OCI-LY1 (cell line): ENCODE data around the gene HSF4.

Experiments
- H2AFZ ChIP-seq: fragments of 200-600 bp; sonication (generic), shearing (Covaris generic); 2 replicates; pipeline ENCODE4 v1.6.0; 2014; ENCODE audit warnings: antibody characterized with exemption, mild to moderate bottlenecking, low read length
- H3F3A ChIP-seq: fragments of 200-600 bp; sonication (generic), shearing (Covaris generic); 2 replicates; pipeline ENCODE4 v1.6.0; 2014; ENCODE audit warnings: mild to moderate bottlenecking, antibody characterized with exemption, low read length, moderate library complexity; ENCODE audit not compliant: insufficient read depth
- H3K27ac ChIP-seq: fragments of 200-600 bp; sonication (generic); 2 replicates; pipeline ENCODE4 v1.5.1; 2014; ENCODE audit warnings: low read length, mixed run types, mild to moderate bottlenecking, low read depth; ENCODE audit not compliant: poor library complexity, severe bottlenecking
- H3K27me3 ChIP-seq: fragments of 200-600 bp; sonication (generic); 2 replicates; pipeline ENCODE4 v1.6.0; 2014; ENCODE audit warnings: antibody characterized with exemption, mild to moderate bottlenecking, low read length, moderate library complexity; ENCODE audit not compliant: insufficient read depth
- H3K36me3 ChIP-seq: fragments of 200-600 bp; sonication (generic); 2 replicates; pipeline ENCODE4 v1.6.1; 2014; ENCODE audit warnings: mild to moderate bottlenecking, antibody characterized with exemption, low read length, moderate library complexity, mixed read lengths; ENCODE audit not compliant: insufficient read depth
- H3K4me1 ChIP-seq: fragments of 200-600 bp; sonication (generic); 2 replicates; pipeline ENCODE4 v1.5.1; 2014; ENCODE audit warnings: mild to moderate bottlenecking, low read length, moderate library complexity; ENCODE audit not compliant: insufficient read depth, severe bottlenecking
- H3K4me2 ChIP-seq: fragments of 200-600 bp; sonication (generic), shearing (Covaris generic); 2 replicates; pipeline ENCODE4 v1.6.1; 2014; ENCODE audit warnings: low read length
- H3K4me3 ChIP-seq: fragments of 200-600 bp; sonication (generic); 2 replicates; pipeline ENCODE4 v1.5.1; 2014; ENCODE audit warnings: low read length, low read depth, mild to moderate bottlenecking, mixed read lengths; ENCODE audit not compliant: poor library complexity, severe bottlenecking
- H3K79me2 ChIP-seq: fragments of 200-600 bp; shearing (Covaris generic); 2 replicates; pipeline ENCODE4 v1.6.1; 2016; ENCODE audit warnings: mixed run types, low read length, mixed read lengths; ENCODE audit not compliant: insufficient read depth
- H3K9ac ChIP-seq: fragments of 200-600 bp; sonication (generic), shearing (Covaris generic); 2 replicates; pipeline ENCODE4 v1.6.1; 2014; ENCODE audit warnings: mild to moderate bottlenecking, low read length, mixed read lengths
- H3K9me2 ChIP-seq: fragments of 200-600 bp; sonication (generic), shearing (Covaris generic); 2 replicates; pipeline ENCODE4 v1.6.1; 2014; ENCODE audit warnings: low read depth, mild to moderate bottlenecking, low read length, mixed read lengths
- H3K9me3 ChIP-seq: fragments of 200-600 bp; shearing (Covaris generic); 2 replicates; pipeline ENCODE4 v1.6.1; 2014; ENCODE audit warnings: low read length, mixed read lengths
- H4K20me1 ChIP-seq: fragments of 200-600 bp; sonication (generic), shearing (Covaris generic); 2 replicates; pipeline ENCODE4 v1.6.0; 2016; ENCODE audit warnings: mild to moderate bottlenecking, low read length; ENCODE audit not compliant: insufficient read depth
- CTCF ChIP-seq: fragments of 200-600 bp; sonication (generic), shearing (Covaris generic); IDR thresholded peaks from 2 replicates; pipeline ENCODE4 v1.5.1; 2017; ENCODE audit warnings: mild to moderate bottlenecking, antibody characterized with exemption, low read length, moderate library complexity, mixed read lengths
- EZH2 ChIP-seq: fragments of 200-600 bp; sonication (generic), shearing (Covaris generic); IDR thresholded peaks from 2 replicates; pipeline ENCODE4 v1.8.0; 2017; ENCODE audit warnings: borderline replicate concordance, mixed run types, mild to moderate bottlenecking, antibody characterized with exemption, low read length, moderate library complexity, mixed read lengths

The HSF4 gene

GRCh38 chr16:67191995-67192681 lies 27.6 kb downstream of the HSF4 start, which contains the start of gene E2F4:
E2F4 (plus strand) TSS chr16:67192155; CDS start chr16:67192228, 73 bp downstream.
- no peaks in the 10 kb centered on the region for H4K20me1 ChIP-seq
- no peaks in the 10 kb centered on the region for H3K9me3 ChIP-seq
- H2AFZ ChIP-seq: no peak within 1 kb of the TSS
- H3K9me2 ChIP-seq: no peaks in the 10 kb centered on the region
- peak within 1 kb of the TSS; percentile 99 for H3K4me2 ChIP-seq
- H3K36me3 ChIP-seq: peaks cover 37% of the 10 kb centered on the region
- peaks cover 16% of the 10 kb centered on the region for H3K79me2 ChIP-seq
- TF ChIP-seq CTCF (no peak), EZH2 (no peak)
- peak within 1 kb of the TSS; percentile 97 for H3K9ac ChIP-seq
- H3K4me1 ChIP-seq: peaks cover 15% of the 10 kb centered on the region
- H3K27ac ChIP-seq: no peak within 1 kb of the TSS
- H3K4me3 ChIP-seq: peak within 1 kb of the TSS; percentile 98
- no peaks in the 10 kb centered on the region for H3K27me3 ChIP-seq
- no peaks in the 10 kb centered on the region for H3F3A ChIP-seq

GRCh38 chr16:67192781-67193361 lies 28.3 kb downstream of the HSF4 start:
- Histone ChIP-seq H3K36me3 (peaks cover 45% of the 10 kb centered on the region), H3K4me2 (peak overlapping the region; percentile 99), H3K9me2 (no peaks in the 10 kb centered on the region), H3K9me3 (no peaks in the 10 kb centered on the region), H3K27me3 (no peaks in the 10 kb centered on the region), H3K79me2 (peaks cover 16% of the 10 kb centered on the region), H3F3A (no peaks in the 10 kb centered on the region), H4K20me1 (no peaks in the 10 kb centered on the region), H3K4me1 (peaks cover 17% of the 10 kb centered on the region), H3K27ac (no peak overlapping the region), H2AFZ (no peak overlapping the region), H3K4me3 (peak overlapping the region; percentile 98), H3K9ac (peak overlapping the region; percentile 97)
- no peak for TF ChIP-seq EZH2
- no peak for TF ChIP-seq CTCF

GRCh38 chr16:67193536-67193935 lies 29.0 kb downstream of the HSF4 start:
- peak overlapping the region; percentile 97; the same call in 1 of the 2 replicates for H3K9ac ChIP-seq
- peaks cover 48% of the 10 kb centered on the region for H3K36me3 ChIP-seq

More at GRCh38 chr16:67193536-67193935, 29.0 kb downstream of the HSF4 start:
- Histone ChIP-seq H4K20me1 (no peaks in the 10 kb centered on the region), H3K27me3 (no peaks in the 10 kb centered on the region), H3K9me3 (no peaks in the 10 kb centered on the region), H3K79me2 (peaks cover 16% of the 10 kb centered on the region), H2AFZ (no peak overlapping the region), H3K9me2 (no peaks in the 10 kb centered on the region), H3K4me1 (peaks cover 23% of the 10 kb centered on the region), H3F3A (no peaks in the 10 kb centered on the region), H3K4me3 (peak overlapping the region; percentile 98), H3K4me2 (peak overlapping the region; percentile 99), H3K27ac (no peak overlapping the region)
- no peak for TF ChIP-seq EZH2
